ENCODE data around the gene AMOT.

AMOT gene

GRCh38 chrX:112736310-112736709 lies 104.3 kb downstream of the AMOT start:
- no peak for DNase-seq

- no peak for DNase-seq
Observed at GRCh38 chrX:112735147-112735546, 105.5 kb downstream of the AMOT start.

GRCh38 chrX:112734290-112734689 lies 106.3 kb downstream of the AMOT start:
- no peak for DNase-seq

- no peak for DNase-seq
Observed at GRCh38 chrX:112731793-112732192, 108.8 kb downstream of the AMOT start.

All from activated CD4-positive, alpha-beta T cell treated with anti-CD3 and anti-CD28 coated beads, Interleukin-10, Interleukin-2, amounts not matched to agents 100 ng/mL and 50 ng/mL, durations not matched to agents 16 hours and 8 hours (primary cell).